Measurements from ENCODE around the gene PLA2G2E.

Gene PLA2G2E

GRCh38 chr1:19878637-19878985, 44.8 kb downstream of the PLA2G2E start:
- TF ChIP-seq CTCF (IDR thresholded peaks at IDR 0.05), result no peak
- no peak for DNase-seq (ENCODE audit: low spot score)
- Histone ChIP-seq H3K4me3 (no peak overlapping the region), H3K27ac (no peak overlapping the region)

GRCh38 chr1:19877821-19878636, 45.4 kb downstream of the PLA2G2E start:
- Histone ChIP-seq H3K4me3 (no peak overlapping the region), H3K27ac (no peak overlapping the region)
- no peak for TF ChIP-seq CTCF (IDR thresholded peaks at IDR 0.05)
- no peak for DNase-seq (ENCODE audit: low spot score)

DNA sequence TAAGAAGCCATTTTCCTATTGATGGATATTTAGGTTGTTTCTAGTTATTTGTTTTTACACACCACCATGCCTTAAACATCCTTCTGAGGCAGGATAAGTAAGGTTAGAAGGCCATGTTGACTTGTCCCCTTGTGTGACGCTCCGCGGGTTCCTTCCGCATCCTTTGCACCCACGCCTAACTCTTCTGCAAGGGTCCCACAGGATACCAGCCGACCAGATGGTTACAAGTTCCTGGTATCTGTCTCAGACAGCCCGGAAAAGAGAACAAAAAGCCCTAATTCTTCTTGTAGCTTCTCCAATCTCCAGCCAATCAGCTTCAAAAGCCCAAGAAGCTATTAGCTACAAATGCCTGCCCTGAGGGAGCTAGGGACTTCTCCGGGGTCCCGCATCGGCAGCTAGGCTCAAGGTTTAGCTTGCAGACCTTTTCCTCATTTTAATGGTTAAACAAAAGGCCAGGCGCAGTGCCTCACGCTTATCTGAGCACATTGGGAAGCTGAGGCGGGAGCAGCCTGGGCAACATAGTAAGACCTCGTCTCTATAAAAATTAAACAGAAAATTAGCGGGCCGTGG, 46.2 kb downstream of the PLA2G2E start:
- H3K27ac ChIP-seq, result no peak overlapping the region
- DNase-seq (ENCODE audit: low spot score), result no peak
- H3K4me3 ChIP-seq, result no peak overlapping the region
- no peak for TF ChIP-seq CTCF (IDR thresholded peaks at IDR 0.05)

GRCh38 chr1:19872190-19872589, 51.2 kb downstream of the PLA2G2E start:
- DNase-seq (ENCODE audit: low spot score), result no peak
- no peak for TF ChIP-seq CTCF (IDR thresholded peaks at IDR 0.05)
- no peak overlapping the region for H3K4me3 ChIP-seq
- H3K27ac ChIP-seq, result no peak overlapping the region

Data from coronary artery (tissue), 2 donors.